GM06990 (cell line): Measurements from ENCODE around the gene CACNA1A.

Experiments
- DNase-seq: peaks from one replicate; pipeline ENCODE4 v3.0.0-alpha.2; 2011; ENCODE audit not compliant: insufficient read length; ENCODE audit errors: extremely low read depth
- H3K27me3 ChIP-seq: replicated peaks from 2 replicates; pipeline ENCODE4 v1.6.0; 2011; ENCODE audit warnings: low read length; ENCODE audit not compliant: control insufficient read depth, insufficient read depth
- H3K36me3 ChIP-seq: 2 replicates; pipeline ENCODE4 v1.5.1; 2011; ENCODE audit warnings: low read length; ENCODE audit not compliant: control insufficient read depth, insufficient read depth
- H3K4me3 ChIP-seq: replicated peaks from 2 replicates; pipeline ENCODE4 v1.5.1; 2011; ENCODE audit warnings: low read depth, mild to moderate bottlenecking, control low read depth, low read length
- CTCF ChIP-seq: IDR thresholded peaks from 2 replicates; pipeline ENCODE4 v1.5.1; 2011; ENCODE audit warnings: low read length, control low read depth, mild to moderate bottlenecking, inconsistent platforms; ENCODE audit not compliant: insufficient read depth, poor library complexity, severe bottlenecking

The CACNA1A gene

GRCh38 chr19:13396250-13397080 lies 109.8 kb downstream of the CACNA1A start:
- no peak overlapping the region for H3K4me3 ChIP-seq
- TF ChIP-seq CTCF = no peak
- DNase-seq = no peak
- H3K36me3 ChIP-seq = no peaks in the 10 kb centered on the region
- H3K27me3 ChIP-seq = no peaks in the 10 kb centered on the region

GRCh38 chr19:13382633-13382938 lies 123.7 kb downstream of the CACNA1A start:
- TF ChIP-seq CTCF = no peak
- H3K4me3 ChIP-seq = no peak overlapping the region

GRCh38 chr19:13381827-13382632 lies 124.2 kb downstream of the CACNA1A start:
- no peak for TF ChIP-seq CTCF
- no peak overlapping the region for H3K4me3 ChIP-seq
- DNase-seq = no peak
- H3K27me3 ChIP-seq = no peaks in the 10 kb centered on the region
- no peaks in the 10 kb centered on the region for H3K36me3 ChIP-seq

More at GRCh38 chr19:13382633-13382938, 123.7 kb downstream of the CACNA1A start:
- Histone ChIP-seq H3K27me3 (no peaks in the 10 kb centered on the region), H3K36me3 (no peaks in the 10 kb centered on the region)
- DNase-seq = no peak

- TF ChIP-seq CTCF = no peak
- no peaks in the 10 kb centered on the region for H3K27me3 ChIP-seq
- DNase-seq = no peak
- H3K36me3 ChIP-seq = no peaks in the 10 kb centered on the region
- no peak overlapping the region for H3K4me3 ChIP-seq
These were observed 129.7 kb downstream of the CACNA1A start for GRCh38 chr19:13376537-13376936.

GRCh38 chr19:13373599-13373998 lies 132.7 kb downstream of the CACNA1A start:
- Histone ChIP-seq H3K27me3 (no peaks in the 10 kb centered on the region), H3K4me3 (no peak overlapping the region), H3K36me3 (no peaks in the 10 kb centered on the region)
- no peak for TF ChIP-seq CTCF
- no peak for DNase-seq
